GM21381 (cell line): ENCODE measurements around the gene RNFT2.

Source experiments
- ATAC-seq: cut with Tn5 transposase; IDR thresholded peaks from one replicate; pipeline ENCODE4 v1.9.1; 2021; ENCODE audit warnings: mild to moderate bottlenecking, moderate library complexity; ENCODE audit not compliant: unreplicated experiment

Gene RNFT2

DNA sequence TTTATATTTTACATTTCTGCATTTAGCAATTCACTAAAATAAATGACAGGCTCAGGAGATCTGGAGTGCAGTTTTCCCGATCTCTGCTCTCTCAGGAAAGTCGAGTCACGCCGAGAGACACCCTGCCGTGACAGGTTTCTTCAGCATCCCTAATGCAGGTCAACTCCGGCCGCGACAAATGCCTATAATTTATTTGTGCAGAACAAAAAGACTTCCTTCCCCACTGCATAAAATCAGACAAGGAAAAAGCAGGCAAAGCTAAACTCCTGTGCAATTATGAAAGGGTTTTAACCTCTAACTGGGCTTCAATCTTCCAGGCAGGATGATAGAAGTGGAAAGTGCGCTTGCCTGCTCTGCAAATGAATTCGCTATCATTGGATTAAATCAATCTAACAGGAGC, 28.3 kb upstream of the RNFT2 start:
- no peak for ATAC-seq

DNA sequence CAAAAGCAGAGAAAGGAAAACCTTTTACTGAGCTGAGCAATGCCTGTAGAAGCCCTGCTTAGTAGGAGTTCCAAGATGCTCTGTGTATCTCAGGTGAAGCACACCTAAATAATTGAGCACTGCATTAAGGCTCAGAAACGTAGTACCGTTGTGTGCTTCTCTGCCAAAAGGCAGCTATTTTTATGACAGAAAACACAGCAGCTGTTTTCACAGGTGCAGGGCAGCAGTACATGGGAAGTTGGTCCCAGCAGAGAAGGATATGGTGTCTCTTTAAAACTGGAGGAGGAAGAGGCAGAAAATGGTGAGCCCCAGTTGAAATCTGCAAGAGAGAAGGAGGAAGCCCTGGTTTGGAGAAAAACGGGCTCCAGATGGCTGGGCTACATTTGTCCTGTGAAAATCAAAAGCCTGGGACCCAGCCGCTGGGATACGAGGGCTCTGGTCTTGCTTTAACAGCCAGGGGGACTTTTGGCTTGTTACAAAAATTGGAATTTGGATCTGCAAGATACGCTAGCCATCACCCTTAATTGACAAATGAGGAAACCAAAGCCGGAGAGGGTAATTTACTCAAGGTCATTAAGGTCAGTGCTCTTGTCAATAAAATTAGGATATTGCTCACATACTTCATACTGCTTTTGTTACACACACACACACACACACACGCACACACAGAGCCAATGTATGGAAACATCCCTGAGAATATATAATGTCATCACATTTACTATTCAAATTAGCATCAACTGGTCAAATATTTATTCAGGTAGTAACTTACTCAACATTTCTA, 27.6 kb upstream of the RNFT2 start:
- no peak for ATAC-seq

DNA sequence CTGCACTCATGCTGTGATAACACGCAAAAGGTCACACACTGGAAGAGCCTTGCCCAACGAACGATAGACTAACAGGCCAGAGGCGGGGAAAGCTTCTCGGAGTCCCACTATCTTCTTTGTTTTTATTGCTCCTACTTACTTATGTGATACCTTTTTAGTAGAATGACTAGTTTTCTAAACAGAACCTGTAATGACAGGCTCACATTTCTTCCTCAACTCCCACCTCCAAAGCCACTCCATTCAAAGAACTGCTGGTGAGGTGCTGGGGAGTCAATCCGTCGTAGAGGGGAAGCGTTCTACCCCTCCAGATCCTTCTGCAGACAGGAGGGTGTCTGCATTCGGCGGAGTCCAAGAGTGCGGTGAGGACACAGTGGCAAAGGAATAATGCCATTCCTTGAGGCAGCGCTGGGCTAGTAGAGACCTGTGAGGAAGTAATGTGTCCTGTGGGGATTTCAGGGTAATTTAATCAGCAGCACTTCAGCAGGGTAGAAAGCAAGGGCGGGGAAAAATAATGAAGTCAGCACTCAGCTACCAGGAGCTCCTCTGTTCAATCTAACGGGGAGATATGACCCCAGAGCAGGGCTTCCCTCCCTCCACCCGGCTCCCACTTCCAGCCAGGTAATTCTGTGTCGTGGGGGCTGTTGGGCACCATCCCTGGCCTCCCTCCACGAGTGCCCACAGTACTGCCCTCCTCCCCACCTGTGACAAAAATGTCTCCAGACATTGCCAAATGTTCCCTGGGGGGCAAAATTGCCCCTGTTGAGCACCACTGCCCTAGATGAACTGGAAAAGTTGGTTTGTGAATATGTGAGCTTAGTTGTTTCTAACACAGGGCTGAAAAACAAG, 25.4 kb upstream of the RNFT2 start:
- ATAC-seq = no peak

DNA sequence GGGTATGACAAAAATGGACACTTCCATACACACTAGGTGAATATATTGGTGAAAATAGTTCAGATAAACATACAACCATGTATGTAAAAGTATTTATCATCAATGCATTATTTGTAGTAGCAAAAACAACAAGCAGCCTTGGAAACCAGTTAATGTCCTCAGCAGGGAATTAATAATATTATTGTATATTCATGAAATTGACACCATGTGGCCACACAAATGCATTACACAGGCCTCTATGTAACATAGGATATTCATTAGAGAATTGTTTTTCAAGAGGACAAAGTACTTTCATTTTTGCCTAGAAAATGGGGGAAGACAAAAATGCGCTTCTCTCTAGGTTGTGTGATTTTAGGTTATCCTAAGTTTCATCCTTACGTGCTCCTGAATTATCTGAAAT, 24.6 kb upstream of the RNFT2 start:
- no peak for ATAC-seq

DNA sequence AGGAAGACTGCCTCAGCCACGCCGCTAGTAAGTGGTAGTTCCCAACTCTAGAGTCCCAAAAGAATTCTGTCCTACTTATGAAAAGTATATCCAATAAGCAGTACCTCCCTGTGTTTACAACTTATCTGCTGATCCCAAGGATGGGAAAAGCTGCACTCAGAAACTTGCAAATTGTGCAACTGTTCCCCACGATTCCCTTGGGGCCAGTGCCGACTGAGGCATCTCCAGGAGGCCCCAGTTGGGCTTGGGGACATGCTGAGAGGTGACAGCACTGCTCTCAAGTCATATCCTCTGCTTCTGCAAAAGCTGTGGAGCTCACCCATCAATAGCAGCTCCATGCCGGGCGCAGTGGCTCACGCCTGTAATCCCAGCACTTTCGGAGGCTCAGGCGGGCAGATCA, 23.9 kb upstream of the RNFT2 start:
- no peak for ATAC-seq

DNA sequence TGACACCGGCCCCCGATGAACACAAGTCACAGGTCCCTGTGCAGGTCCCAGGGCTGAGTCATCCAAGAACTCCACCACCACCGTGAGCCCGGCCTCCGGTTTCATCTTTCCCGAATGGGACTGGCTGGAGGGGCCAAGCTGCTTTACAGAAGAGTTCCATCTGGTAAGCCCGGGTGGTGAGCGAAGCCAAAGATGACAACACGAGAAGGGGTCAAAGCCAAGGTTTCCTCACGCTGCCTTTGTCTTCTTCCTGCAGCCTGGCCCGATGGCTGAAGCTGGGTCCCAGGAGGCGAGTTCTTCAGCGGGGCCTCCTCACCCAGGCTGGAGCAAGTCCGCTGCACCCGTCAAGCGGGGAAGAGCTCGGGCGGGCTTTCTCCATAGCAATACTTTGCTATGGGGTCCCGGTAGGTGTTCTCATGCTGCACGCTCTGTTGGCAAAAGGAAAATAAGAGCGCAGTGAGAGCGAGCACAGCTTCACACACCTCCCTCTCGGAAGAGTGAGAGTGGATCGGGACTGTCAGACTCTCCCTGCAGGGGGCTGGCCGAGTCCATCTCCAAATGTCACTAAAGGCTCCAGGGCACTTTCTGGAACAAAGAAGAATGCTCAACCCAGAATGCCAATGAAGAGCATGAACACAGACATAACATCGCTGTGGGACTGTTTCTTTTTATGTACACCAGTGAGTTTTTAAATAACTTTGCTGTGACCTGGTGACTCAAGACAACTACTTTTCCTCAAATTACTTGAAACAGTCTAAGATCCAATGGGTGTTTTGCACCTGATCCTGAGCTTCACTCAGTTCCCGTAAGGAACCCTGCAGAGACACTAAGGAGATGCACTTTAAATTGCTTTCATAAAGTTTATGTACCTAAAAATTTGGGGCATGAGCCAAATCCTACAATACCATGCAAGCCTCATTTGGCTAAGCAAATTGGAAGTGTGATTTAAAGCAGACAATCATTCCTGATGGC, 20.4 kb upstream of the RNFT2 start:
- ATAC-seq = no peak

DNA sequence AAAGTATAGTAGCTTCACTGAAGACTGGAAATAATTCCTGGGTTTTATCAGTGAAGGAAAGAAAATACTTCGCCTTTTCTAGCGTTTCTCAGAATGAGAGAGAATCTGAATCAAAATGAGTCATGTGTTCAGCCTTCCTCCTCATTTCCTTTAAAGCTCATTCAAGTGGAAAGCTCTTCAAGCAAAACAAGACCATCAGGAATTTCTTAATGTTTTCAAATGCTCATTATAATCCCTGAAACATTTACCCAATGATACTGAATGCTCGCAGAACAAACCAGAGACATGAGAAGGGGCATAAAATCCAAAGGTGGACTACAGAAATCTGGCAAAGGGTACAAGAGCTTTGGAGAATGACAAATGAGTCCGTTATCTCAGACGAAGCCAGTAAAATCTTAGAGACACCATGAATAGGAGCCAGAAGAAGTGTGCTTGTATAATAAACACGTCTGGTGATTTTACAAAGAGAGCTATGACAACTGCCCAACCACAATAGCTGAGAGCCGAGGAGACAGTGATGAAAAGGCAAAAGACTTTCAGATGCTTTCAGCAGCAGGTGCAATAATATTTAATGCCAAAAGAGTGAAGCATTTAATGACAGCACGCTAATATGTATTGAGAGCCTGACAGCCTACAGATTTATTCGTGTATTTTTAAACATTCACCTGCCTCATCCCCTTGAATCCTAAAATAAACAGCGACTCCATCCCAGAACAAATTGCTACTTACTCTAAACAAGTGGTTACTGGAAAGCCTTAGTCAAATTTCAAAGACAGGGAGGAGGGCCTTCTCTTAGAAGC, 19.3 kb upstream of the RNFT2 start:
- no peak for ATAC-seq

DNA sequence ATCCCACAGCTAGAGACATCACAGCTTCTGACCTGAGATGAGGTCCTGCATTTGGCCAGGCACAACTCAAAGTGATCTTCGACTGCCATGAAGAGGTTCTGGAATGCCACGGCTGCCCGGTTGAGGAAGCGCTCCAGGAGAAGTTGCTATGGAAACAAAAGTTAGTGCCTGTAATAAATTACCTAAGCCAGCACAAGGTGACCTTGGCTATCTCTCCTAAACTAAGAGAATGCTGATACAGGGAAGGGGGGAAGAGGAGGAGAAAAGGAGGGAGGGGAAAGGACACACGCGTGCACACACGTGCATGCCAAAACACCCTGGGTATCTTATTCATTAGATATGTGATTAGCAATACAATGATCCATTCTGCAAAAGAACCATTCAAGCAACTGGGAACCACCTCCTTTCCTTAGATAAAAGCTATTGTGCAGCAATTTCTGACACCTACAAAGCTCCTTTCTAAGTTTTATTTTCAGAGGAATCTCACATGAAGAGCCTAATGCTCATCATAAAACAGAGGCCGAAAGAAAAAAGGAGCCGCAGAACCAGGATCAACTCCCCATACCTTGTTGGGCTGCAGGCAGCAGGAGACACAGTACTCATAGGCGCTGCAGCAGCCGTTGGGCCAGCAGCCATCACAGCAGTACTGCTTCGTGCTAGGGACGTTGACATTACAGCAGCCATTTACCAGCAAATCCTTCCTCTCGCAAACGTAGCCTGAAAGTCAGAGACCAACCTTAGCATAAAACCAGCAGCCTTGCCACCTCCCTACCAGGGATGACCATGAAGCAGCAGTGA, 18.2 kb upstream of the RNFT2 start:
- no peak for ATAC-seq

DNA sequence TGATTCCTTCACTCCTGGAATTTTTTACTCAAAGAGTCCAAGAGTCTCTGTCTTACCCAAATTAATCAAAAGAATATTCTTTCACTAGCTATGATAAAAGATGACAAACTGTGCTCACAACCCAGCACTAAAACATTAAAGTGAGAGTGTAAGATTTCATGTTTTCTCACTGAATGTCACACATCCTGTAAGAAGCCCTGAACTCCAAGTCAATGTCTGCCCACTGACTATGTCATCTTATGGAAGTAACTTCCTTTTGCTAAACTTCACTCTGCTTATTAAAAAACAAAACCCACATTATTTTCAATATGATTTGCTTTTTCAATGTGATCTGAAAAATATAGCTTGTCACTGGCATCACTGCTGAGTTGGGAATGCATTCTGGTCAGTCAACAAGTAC, 15.9 kb upstream of the RNFT2 start:
- no peak for ATAC-seq

DNA sequence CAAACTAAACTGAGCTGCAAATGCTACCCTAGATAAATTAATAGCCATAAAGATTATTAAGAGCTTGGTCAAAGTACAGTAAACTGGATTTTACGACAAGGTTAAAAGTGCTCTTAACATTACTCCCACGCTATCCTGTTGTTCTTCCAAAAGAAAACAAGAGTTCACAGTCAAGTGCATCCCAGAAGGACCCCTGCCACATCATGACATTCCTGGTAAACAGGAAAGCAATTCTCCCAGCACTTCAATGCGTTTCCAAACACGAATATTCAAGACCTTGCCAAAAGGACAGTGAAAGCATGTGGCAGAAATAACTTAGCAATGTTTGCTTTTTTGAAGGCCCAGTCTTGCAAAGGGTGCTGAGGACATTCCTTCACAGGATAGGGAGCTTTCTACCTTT, 11.4 kb upstream of the RNFT2 start:
- ATAC-seq = no peak

DNA sequence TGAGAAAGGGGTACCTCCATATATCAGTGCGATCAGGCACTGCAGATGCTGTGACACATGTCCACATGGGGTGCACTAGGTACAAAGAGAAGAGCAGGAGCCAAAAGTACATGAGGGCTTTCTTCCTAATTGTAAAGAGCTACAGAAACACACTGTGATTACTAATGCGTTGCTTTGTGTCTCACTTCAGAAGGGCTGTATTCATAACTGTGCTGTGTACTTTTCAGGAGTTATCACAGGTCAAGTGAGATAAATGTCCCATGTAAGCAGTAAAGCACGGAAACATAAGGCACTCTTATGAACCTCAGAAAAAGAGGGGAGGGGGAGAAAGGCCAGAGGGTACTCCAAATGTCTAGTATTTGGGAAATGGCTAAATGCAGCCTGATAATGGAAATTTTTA, 10.9 kb upstream of the RNFT2 start:
- ATAC-seq = no peak

DNA sequence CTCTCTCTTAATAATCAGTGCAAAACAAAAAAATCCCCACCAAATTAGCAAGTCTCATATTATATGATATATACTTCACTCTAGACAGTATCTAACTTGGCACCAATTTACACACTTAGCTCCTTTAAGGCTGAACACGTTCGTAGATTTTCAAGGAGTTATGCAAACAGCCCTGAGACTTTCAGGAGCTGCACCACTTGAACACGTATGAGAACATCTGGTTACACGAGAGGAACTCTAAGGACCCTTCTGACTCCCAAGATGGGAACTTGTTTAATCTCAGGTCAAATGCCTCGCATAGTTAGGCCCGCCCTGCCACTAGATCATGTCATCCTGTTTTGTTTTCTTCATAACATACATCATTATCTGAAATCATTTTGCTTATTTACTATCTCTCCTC, 10.2 kb upstream of the RNFT2 start:
- no peak for ATAC-seq

DNA sequence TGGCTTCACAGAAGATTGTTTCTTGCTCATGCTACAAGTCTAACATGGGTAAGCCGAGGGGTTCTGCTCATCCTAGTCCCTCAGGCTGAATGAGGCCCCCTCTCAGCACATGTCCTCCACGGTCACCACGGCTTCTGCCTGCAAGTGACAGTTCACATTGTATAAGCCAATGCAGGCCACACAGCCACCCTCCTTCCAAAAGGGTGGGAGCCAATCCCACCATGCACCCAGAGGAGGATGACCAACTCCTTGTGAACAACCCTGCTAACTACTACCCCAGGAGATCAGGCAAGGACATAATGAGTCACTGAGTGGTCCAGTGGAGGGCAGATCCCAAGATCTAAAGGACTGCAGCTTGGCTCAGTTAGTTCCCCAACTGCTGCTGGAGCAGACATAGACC, 6.3 kb upstream of the RNFT2 start:
- ATAC-seq = no peak

DNA sequence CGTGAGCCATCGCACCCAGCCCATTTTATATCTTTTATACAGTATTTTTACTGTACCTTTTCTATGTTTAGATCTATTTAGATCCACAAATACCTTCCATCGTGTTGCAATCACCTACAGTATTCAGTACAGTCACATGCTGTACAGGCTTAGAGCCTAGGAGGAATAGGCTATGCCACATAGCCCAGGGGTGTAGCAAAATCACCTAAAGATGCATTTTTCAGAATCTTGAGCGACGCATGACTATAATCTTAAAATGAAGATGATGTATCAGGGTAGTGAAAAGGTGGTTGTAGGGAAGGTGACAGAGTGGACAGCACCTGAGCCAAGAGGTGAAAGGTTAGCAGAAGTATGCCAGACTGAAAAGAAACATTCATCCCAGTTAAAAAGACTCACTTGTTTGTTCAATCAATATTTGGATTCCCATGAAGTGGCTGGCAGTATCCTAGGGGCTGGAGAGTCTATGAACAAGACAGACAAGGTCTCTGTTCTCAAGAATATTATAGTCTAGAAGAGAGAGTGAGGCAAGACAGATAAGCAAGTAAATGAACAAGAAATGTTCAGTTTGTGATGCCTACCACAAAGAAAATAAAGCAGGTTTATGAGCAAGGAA, 3.9 kb upstream of the RNFT2 start:
- no peak for ATAC-seq

DNA sequence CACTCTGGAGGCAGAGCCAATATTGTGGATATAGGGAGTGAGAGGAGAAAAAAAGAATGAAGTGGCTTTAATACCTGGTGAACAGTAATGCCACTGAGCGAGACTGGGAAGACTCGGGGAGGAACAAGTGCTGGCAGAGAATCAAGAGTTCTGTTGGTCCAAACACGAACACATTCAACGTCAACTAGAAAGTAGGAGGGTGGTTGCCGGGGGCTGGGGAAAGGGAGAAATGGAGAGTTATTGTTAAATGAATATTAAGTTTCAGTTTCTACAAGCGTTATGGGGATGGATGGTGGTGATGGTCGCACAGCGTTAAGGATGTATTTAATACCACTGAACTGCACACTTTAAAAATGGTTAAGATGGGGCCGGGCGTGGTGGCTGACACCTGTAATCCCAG, 3.0 kb upstream of the RNFT2 start:
- no peak for ATAC-seq

DNA sequence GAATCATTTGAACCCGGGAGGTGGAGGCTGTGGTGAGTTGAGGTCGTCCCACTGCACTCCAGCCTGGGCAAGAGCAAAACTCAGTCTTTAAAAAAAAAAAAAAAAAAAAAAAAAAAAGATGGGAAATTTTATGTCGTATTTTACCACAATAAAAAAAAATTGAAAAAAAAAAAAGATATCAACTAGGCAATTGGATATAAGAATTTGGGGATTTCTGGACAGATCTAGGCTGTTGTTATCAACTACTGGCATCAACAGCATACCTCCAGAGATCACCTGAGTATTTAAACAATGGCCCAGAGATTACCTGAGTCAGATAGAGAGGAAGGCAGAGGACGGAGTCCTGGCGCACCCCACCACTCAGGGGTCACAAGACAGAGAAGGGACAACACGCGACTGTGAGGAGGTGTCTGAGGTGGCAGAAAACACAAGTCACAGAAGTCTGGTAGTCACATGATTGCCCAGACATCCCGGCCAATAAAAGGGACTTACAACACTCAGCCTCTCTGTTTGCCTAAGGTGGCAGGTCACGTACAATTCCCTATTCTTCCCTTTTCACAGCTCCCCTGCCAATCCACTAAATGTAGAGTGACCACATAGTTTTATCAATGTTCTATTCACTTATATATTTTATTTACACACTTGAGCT, 2.0 kb upstream of the RNFT2 start:
- no peak for ATAC-seq

DNA sequence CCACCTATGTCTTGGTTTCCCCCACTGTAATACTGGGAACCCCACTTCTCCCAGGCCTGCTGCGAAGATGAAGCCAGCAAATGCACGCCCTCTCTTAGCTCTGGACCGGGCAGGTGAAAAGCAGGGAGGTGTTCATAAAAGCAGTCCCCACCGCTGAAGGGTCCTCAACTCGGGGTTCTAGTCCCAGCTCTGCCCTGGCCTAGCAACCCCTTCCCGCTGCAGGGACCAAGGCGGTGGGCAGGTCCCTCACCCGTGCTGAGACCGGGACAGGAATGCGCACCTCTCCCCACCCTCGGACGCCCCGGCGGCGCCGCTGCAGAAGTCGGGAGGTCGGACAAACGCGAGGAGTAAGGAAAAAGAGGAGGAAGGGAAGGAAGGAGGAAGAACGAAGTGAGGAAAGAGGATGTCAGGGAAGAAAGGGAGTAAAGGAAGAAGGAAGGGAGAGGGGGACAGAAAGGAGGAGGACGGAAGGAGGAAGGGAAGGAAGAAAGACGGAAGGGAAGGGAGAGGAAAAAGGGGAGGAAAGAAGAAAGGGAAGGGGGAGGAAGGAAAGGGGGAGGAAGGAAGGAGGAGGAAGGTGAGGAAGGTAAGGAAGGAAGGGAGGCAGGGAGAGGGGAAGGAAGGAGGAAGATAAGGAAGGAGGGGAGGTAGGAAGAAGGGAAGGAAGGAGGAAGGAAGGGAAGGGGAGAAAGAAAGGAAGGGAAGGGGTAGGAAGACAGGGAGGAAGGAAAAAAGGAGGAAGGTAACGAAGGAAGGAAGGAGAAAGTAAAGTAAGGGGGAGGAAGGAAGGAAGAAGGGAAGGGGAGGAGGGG, 947 bp upstream of the RNFT2 start:
- no peak for ATAC-seq

DNA sequence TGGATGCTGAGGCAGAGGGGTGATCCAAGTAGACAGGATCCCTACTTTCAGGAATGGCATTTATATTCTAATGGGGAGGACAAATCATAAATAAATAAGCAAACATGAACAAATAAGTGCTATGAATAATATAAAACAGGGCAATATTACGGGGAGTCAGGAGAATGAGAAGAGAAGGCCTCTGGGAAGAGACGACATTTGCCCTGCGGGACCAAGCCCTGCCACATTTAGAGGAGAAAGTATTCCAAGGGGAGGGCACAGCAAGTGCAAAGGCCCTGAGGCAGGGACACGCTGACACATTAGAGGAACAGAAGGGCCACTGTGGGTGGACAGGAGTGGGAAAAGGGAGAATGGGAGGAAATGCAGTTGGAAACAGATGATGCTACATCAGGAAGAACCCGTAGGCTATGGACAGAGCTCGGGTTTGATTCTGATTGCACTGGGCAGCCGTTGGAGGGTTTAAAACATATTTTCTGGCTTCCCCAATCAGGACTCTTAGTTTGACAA, 1.3 kb downstream of the RNFT2 start:
- ATAC-seq = no peak
